Stimulated activated CD4-positive, alpha-beta T cell treated with anti-CD3 and anti-CD28 coated beads, Interleukin-4, amount 100 ng/mL, for 48 hours (primary cell): Measurements from ENCODE around the gene GFRA1.

Source experiments
- DNase-seq, 2 donors: peaks; one replicate each; pipeline ENCODE4 v3.0.0-alpha.2; 2020; ENCODE audit warnings: low read depth in 2 of 2

The GFRA1 gene

DNA sequence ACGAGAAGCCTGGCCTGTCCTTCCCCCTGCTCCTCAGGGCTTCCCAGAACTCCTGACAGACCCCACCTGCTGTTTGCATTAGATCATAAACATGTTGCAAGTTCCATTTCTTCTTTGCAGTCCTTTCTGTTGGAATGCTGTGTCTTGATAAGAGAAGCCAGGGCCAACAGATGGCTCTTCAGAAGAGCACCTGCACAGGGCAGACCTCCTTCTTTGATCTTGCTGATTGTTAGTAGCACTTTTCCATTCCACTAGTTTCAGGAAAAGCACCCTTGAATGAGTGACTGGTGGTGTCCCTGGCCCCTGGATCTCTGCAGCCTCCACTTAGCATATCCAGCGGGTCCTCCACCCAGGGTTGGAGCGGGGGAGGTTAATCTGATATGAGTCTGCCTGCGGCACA lies 243.2 kb downstream of the GFRA1 start:
- no peak for DNase-seq

DNA sequence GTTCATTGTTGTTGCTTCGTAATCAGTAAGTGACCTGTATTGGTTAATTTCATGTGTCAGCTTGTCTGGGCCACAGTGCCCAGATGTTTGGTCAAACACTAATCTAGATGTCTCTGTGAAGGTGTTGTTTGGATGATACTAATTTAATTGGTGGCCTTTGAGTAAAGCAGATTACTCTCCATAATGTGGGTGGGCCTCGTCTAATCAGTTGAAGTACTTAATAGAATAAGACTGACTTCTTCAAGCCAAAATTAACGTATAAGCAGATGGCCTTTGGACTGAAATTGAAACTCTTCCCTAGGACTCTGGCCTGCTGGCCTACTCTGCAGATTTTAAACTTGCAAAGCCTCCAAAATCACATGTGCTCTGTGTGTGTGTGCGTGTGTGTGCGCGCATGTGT lies 245.7 kb downstream of the GFRA1 start:
- DNase-seq, result no peak

DNA sequence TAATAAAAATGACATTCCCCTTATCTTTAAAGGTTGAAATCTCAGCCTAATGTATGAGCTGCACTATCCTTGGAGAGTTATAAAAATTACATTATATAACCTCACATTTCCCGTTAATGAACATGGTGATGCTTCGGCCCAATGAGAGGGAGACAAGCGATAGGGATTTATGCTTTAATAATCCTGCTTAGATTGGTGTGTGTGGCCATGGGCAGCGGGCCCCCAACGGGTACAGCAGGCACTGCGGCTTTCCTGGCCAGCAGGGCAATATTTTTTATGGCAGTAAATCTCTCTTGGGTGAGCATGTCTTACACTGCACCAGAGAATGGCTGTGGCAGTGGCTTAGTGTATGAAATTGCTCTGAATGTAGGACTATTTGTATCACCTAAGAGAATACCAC lies 246.3 kb downstream of the GFRA1 start:
- no peak for DNase-seq

DNA sequence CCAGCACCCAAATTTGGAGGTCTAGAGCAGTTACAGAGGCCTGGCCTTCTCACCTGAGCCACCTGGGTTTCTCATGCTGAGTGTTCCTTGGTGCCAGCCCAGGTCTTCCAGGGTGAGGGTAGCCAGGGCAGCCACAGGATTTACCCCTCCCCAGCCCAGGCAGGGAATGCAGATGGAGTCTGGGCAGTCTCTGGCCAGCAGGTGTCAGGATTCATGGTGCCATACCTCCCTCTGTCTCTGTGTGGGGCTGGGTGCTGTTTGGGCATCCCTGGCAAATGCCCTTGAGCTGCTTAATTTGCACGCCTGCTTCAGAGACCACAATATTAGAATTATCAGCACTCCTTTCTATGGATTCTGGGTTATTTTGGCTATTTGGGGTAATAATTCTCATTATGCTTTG lies 246.7 kb downstream of the GFRA1 start:
- DNase-seq, result no peak

DNA sequence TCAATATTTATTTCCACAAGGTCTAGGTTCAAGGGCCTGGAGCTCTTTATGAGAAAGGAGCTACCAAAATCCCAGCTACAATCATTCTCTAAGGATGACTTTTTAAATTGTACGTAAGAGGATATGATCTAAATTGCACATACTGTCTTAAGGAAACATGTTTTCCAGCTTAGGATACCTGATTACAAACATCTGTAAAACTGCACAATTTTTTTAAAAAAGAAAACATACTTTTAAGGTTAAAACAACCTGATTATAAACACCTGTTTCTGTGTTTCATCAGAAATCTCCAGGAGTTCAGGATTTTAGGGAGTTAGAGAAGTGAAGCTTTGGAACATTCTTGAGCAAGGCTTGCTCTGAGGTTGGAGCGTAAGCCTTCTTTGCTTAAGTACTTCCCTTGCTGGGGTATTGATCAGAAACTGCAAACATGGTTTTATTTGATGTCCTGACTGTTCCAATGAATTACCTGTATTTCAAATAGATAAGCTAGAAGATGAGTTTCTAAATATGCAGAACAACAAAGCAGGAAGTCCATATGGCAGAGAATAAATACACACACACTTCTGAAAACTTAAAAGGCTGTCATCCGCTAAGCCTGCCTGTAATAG lies 248.6 kb downstream of the GFRA1 start:
- DNase-seq, result no peak

DNA sequence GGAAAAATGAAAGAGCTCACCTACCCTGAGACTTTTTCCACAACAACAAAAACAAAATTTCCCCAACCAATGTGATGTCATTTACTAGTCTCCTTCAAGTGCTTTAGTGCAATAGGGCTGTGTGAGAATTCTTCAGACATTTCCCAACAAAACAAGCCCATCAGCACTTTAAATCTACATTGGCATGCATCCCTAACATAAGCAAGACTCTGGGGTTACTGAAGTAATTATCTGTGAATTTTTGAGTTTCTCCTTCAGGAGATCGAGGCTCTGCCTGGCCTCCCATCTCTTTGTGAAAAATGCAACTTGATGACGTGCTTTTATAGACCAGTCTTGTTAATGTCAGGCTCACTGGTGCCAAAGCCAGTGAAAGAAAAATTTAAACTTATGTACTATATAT lies 255.6 kb downstream of the GFRA1 start:
- DNase-seq, result no peak

DNA sequence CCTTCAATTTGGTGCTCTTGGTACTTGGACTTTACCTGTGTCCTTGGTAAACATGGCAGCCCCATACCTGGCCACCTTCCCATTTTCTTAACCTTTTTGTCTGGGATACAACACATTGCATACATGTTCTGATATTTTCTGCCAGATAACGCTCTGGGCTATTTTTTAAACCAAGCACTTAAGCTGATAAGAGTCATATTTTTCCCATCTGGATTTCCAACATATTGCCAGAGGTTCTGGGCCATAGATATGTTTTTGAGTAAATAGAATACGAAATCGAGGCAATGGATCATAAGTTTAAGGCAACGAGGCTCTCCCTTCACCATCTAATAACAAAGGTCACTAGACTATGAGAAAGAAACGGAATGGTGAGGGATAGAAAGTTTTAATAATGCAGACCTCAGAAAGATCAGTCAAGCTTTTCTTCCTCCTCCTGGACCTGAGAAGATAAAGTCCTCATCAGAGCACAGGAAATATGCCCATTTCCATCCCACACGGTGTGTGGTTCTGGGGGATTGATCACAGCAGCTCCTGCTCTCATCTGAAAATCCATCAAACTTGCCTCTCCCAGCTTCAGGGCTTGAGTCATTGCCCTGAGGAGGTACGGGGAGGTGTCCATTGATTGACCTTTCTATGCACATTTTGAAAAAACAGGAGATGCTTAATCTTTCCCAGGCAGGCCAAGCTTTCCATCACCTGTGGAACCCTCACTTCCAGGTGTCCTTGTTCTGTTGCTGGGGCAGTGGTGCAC lies 257.2 kb downstream of the GFRA1 start:
- no peak for DNase-seq

DNA sequence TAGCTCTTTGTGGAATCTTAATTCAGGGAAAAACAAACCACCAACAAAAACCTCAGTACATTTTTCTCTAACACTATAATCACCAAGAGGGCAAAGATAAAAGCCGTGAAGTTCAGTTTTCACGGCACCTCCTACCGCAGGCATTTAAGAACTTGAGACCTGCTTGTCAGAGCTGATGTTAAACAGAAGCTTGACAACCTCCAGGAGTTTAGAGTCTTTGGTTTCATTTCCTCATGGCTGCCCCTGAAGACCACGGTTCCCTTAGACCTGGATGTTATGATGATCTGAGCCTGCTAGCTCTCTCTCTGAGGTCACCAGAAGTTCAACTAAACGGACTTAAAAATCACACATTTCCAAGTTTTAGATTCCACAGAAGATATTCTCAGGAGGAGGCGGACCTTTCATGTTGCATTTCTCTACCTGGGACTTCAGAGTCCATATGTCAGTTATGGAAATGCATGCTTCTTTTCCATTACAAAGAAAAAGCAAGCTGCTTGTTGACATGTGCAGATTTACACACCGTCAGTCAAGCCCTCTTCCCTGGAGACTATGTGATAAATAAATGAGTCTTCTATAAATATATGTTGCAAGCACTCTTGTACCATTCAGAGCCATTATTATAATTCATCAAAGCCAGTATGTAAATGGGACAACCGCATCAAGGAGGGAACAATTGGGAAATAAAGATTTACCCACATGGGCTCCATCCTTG lies 258.0 kb downstream of the GFRA1 start:
- DNase-seq, result no peak

DNA sequence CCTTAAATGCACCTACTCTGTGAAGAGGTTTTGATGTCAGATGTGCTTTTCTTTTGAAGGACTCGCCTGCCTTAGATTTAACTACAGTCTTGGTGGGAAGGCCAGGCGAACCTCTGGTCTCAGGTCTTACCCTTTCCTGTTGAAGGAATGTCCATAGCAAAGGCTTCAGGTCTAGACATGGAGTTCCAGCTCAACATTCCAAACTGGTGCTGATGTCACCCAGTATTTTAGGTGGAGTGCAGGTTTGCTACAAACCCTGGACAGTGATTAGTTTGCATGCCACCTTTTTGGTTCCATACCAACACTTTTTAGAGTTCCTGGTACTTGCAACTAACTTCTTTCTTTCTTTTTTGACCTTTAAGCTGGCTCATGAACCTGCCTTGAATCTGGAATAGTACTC lies 258.7 kb downstream of the GFRA1 start:
- no peak for DNase-seq

DNA sequence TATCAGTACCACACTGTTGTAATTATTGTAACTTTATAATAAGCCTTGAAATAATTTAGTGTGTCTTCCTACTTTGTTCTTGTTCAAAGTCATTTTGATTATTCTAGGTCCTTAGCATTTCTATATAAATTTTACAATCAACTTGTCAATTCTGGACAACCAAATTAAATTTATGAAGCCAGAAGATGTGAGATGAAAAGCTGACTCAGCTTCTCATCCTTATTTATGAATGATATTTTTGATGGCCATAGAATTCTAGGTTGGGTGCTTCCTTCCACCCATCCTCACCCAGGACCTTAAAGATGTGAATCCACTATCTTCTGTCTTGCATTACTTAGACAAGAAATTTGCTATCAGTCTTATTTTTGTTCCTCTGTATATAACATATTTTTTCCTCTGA lies 261.1 kb downstream of the GFRA1 start:
- DNase-seq, result no peak

DNA sequence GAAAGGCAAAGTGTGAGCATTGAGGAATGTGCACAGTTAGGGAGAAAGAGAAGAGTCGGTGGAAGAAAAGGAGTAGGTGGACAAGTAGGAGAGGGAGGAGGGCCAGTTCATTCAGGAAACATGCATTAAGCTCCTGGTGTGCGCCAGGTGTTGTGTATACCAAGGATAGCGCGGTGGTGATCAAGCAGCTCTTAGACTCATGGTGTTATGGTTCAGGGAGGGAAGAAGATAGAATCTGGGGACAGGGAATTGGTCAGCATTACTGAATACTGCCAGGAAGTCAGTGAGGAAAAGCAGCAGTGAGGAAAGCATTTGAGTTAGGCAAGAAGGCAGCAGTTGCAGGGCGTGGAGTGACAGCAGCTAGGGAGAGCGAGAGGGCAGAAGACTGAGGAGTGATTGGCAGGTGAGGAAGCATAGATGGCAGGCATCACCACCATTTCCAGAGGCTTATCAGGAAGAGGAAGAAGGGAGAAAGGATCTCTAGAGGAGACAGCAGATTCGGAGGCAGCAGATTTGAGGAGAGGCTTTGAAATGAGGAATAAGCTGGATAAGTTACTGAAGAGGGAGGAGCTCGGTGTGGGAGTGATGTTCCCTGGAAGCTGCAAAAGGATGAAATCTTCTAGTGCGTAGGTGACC lies 265.6 kb downstream of the GFRA1 start:
- DNase-seq, result no peak
